Measurements from ENCODE around the gene CD2BP2. TPM values are rescaled to one million over a fixed set of nuclear protein-coding genes. Genes with fewer than 3 reads are reported as not detected.

The CD2BP2 gene
- total and polyA plus RNA-seq, 9 of the 15 experiments (the other 6 are each of a cell fraction or from before 2014, with no cell fraction given), result 3.9 to 51.1 (median 32.8) TPM

DNA sequence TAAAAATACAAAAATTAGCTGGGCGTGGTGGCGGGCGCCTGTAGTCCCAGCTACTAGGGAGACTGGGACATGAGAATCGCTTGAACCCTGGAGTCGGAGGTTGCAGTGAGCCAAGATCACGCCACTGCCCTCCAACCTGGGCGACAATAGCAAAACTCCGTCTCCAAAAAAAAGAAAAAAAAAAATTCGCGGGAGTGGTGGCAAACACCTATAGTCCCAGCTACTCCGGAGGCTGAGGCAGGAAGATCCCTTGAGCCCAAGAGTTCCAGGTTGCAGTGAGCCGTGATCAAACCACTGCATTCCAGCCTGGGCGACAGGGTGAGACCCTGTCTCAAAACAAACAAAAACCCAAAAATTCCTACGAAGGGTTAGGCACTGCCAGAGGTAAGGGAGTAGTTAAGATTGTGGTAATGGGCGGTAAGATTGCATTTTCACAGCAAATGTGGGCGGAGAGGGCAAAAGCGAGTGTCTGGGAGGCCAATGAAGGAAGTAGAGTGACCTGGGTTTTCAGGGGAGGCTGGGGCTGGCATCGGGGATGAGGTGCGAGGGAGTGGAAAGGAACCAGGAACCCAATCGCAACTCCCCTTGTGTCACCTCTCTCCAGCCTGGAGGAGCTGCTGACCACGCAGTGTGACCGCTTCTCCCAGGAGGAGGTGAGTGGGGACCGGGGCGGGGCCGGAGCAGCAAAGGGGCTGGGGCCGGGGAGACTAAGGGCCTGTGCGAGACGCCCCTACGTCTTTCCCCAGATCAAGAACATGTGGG lies 22.1 kb upstream of the CD2BP2 start (continued):
- TF ChIP-seq NEUROD1 (IDR thresholded peaks at IDR 0.05; ENCODE audit: borderline replicate concordance, low read depth, low read length, partially characterized antibody), result no peak
- TF ChIP-seq GTF2F1 (IDR thresholded peaks at IDR 0.05; ENCODE audit: low read depth, low read length), result no peak
- TF ChIP-seq HEY1 (CRISPR knock-in tag; IDR thresholded peaks at IDR 0.05; ENCODE audit: borderline replicate concordance), result no peak
- no peak for TF ChIP-seq RBM25 (IDR thresholded peaks at IDR 0.05; ENCODE audit: low read depth, low read length, severe bottlenecking)
- no peak for TF ChIP-seq HDAC6 (IDR thresholded peaks at IDR 0.05; ENCODE audit: low read depth, low read length)
- TF ChIP-seq, protein P1, sequence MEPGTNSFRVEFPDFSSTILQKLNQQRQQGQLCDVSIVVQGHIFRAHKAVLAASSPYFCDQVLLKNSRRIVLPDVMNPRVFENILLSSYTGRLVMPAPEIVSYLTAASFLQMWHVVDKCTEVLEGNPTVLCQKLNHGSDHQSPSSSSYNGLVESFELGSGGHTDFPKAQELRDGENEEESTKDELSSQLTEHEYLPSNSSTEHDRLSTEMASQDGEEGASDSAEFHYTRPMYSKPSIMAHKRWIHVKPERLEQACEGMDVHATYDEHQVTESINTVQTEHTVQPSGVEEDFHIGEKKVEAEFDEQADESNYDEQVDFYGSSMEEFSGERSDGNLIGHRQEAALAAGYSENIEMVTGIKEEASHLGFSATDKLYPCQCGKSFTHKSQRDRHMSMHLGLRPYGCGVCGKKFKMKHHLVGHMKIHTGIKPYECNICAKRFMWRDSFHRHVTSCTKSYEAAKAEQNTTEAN (CRISPR knock-in tag; IDR thresholded peaks at IDR 0.05), result no peak
- TF ChIP-seq SUPT5H (IDR thresholded peaks at IDR 0.05), result 0 out of 2 replicates have a peak, but pooled peaks have one; percentile 61
- no peak for TF ChIP-seq ELF4 (CRISPR knock-in tag; IDR thresholded peaks at IDR 0.05)
- TF ChIP-seq ZNF79 (CRISPR knock-in tag; IDR thresholded peaks at IDR 0.05; ENCODE audit: low read depth), result no peak
- no peak for TF ChIP-seq DIDO1 (tag; IDR thresholded peaks at IDR 0.05; ENCODE audit: low read depth)
- TF ChIP-seq ETS2 (tag; IDR thresholded peaks at IDR 0.05; ENCODE audit: borderline replicate concordance, poor library complexity, severe bottlenecking), result no peak
- TF ChIP-seq, protein P2, sequence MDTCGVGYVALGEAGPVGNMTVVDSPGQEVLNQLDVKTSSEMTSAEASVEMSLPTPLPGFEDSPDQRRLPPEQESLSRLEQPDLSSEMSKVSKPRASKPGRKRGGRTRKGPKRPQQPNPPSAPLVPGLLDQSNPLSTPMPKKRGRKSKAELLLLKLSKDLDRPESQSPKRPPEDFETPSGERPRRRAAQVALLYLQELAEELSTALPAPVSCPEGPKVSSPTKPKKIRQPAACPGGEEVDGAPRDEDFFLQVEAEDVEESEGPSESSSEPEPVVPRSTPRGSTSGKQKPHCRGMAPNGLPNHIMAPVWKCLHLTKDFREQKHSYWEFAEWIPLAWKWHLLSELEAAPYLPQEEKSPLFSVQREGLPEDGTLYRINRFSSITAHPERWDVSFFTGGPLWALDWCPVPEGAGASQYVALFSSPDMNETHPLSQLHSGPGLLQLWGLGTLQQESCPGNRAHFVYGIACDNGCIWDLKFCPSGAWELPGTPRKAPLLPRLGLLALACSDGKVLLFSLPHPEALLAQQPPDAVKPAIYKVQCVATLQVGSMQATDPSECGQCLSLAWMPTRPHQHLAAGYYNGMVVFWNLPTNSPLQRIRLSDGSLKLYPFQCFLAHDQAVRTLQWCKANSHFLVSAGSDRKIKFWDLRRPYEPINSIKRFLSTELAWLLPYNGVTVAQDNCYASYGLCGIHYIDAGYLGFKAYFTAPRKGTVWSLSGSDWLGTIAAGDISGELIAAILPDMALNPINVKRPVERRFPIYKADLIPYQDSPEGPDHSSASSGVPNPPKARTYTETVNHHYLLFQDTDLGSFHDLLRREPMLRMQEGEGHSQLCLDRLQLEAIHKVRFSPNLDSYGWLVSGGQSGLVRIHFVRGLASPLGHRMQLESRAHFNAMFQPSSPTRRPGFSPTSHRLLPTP (IDR thresholded peaks at IDR 0.05; ENCODE audit: borderline replicate concordance, extremely low read depth, insufficient read length), result no peak
- no peak for TF ChIP-seq CEBPG (CRISPR knock-in tag; IDR thresholded peaks at IDR 0.05)
- no peak for TF ChIP-seq CEBPG (tag; conservative IDR thresholded peaks at IDR 0.05 in 1 of 2, IDR thresholded peaks at IDR 0.05 in 1 of 2)
- TF ChIP-seq MCM5 (IDR thresholded peaks at IDR 0.05; ENCODE audit: low read depth), result no peak
- TF ChIP-seq, protein P3, sequence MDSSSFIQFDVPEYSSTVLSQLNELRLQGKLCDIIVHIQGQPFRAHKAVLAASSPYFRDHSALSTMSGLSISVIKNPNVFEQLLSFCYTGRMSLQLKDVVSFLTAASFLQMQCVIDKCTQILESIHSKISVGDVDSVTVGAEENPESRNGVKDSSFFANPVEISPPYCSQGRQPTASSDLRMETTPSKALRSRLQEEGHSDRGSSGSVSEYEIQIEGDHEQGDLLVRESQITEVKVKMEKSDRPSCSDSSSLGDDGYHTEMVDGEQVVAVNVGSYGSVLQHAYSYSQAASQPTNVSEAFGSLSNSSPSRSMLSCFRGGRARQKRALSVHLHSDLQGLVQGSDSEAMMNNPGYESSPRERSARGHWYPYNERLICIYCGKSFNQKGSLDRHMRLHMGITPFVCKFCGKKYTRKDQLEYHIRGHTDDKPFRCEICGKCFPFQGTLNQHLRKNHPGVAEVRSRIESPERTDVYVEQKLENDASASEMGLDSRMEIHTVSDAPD (CRISPR knock-in tag; IDR thresholded peaks at IDR 0.05), result no peak
- peak; percentile 17; the same call in 1 of the 2 replicates for TF ChIP-seq POLR2AphosphoS5 (IDR thresholded peaks at IDR 0.05; ENCODE audit: control insufficient read depth, insufficient read depth, low read depth, low read length)
- no peak for TF ChIP-seq ZNF23 (CRISPR knock-in tag; IDR thresholded peaks at IDR 0.05)
- TF ChIP-seq NFIX (CRISPR knock-in tag; IDR thresholded peaks at IDR 0.05; ENCODE audit: low read depth), result no peak
- TF ChIP-seq MCM2 (IDR thresholded peaks at IDR 0.05; ENCODE audit: low read depth), result no peak
- TF ChIP-seq RCOR1 (IDR thresholded peaks at IDR 0.05; ENCODE audit: borderline replicate concordance in 1 of 2, low read depth in 2 of 2, low read length in 2 of 2), result 0 out of 4 replicates have a peak, but pooled peaks of 1 of the 2 experiments have one; percentile 2
- no peak for TF ChIP-seq ZNF263 (CRISPR knock-in tag; IDR thresholded peaks at IDR 0.05; ENCODE audit: borderline replicate concordance)
- TF ChIP-seq THRAP3 (IDR thresholded peaks at IDR 0.05; ENCODE audit: borderline replicate concordance), result 0 out of 2 replicates have a peak, but pooled peaks have one; percentile 3
